Activated B cell treated with CpG ODN at 0.5 μM for 24 hours (primary cell): Measurements from ENCODE around the gene WWOX. TPM values are rescaled to one million over a fixed set of nuclear protein-coding genes. Genes with fewer than 3 reads are reported as not detected.

Experiments used
- ATAC-seq: fragments of 200-7000 bp; cut with Tn5 transposase; one replicate; pipeline ENCODE4 v1.10.0; 2021; ENCODE audit warnings: low read depth, mild to moderate bottlenecking, moderate library complexity
- CTCF ChIA-PET: fragments of 350-600 bp; sonication (Branson Sonifier 250); formaldehyde crosslinking; loops from one replicate; lab custom pipeline; 2021; ENCODE audit warnings: antibody characterized with exemption; lab: Charles Lee
- POLR2A ChIA-PET: fragments of 350-600 bp; sonication (Branson Sonifier 250); formaldehyde crosslinking; loops from one replicate; lab custom pipeline; 2021; ENCODE audit warnings: antibody characterized with exemption; lab: Charles Lee
- DNase-seq: peaks from one replicate; pipeline ENCODE4 v3.0.0; 2022
- H3K27ac Mint-ChIP-seq: one replicate; pipeline ENCODE4 v1.8.0; 2020; ENCODE audit warnings: mixed read lengths
- H3K27me3 Mint-ChIP-seq: one replicate; pipeline ENCODE4 v1.8.0; 2021; ENCODE audit warnings: mixed read lengths
- H3K36me3 Mint-ChIP-seq: one replicate; pipeline ENCODE4 v1.8.0; 2021; ENCODE audit warnings: low read depth, mixed read lengths
- H3K4me1 Mint-ChIP-seq: one replicate; pipeline ENCODE4 v1.8.0; 2021; ENCODE audit warnings: mixed read lengths
- H3K4me3 Mint-ChIP-seq: one replicate; pipeline ENCODE4 v1.8.0; 2020; ENCODE audit warnings: mild to moderate bottlenecking, mixed read lengths
- H3K9me3 Mint-ChIP-seq: one replicate; pipeline ENCODE4 v1.8.0; 2020; ENCODE audit warnings: mixed read lengths
- CTCF ChIP-seq: fragments of 200-600 bp; IDR thresholded peaks from one replicate; pipeline ENCODE4 v1.8.0; 2022; ENCODE audit warnings: antibody characterized with exemption, mild to moderate bottlenecking
- intact Hi-C: fragments of 100-400 bp; cut with micrococcal nuclease; formaldehyde crosslinking; loops from one replicate; pipeline ENCODE4 v1.15.1; 2024
- total RNA-seq: library from RNA; stranded (reverse); gene quantifications from 2 replicates; pipeline ENCODE4 v1.2.3, GENCODE V29; 2022

WWOX gene
- total RNA-seq, 1 donor from 2014 or later = 22.6 TPM

GRCh38 chr16:78659668-78660217 is 560.3 kb downstream of the WWOX start:
- H3K27me3 Mint-ChIP-seq = no peaks in the 10 kb centered on the region
- peaks cover 6% of the 10 kb centered on the region for H3K4me1 Mint-ChIP-seq
- intact Hi-C loops = no loop called here
- no peak for TF ChIP-seq CTCF
- no peak overlapping the region for H3K27ac Mint-ChIP-seq
- no peak for ATAC-seq
- H3K4me3 Mint-ChIP-seq = no peak overlapping the region
- ChIA-PET POLR2A (no interaction called here), CTCF (no interaction called here)
- no peaks in the 10 kb centered on the region for H3K9me3 Mint-ChIP-seq
- no peak for DNase-seq
- H3K36me3 Mint-ChIP-seq = no peaks in the 10 kb centered on the region

- peaks cover 6% of the 10 kb centered on the region for H3K4me1 Mint-ChIP-seq
- H3K27ac Mint-ChIP-seq = no peak overlapping the region
- ChIA-PET POLR2A (no interaction called here), CTCF (no interaction called here)
- H3K9me3 Mint-ChIP-seq = no peaks in the 10 kb centered on the region
- DNase-seq (no peak), ATAC-seq (no peak)
- intact Hi-C loops = no loop called here
- H3K27me3 Mint-ChIP-seq = no peaks in the 10 kb centered on the region
- H3K4me3 Mint-ChIP-seq = no peak overlapping the region
- H3K36me3 Mint-ChIP-seq = no peaks in the 10 kb centered on the region
- TF ChIP-seq CTCF = no peak
Measured at GRCh38 chr16:78660795-78661194, 561.3 kb downstream of the WWOX start.

- CTCF ChIA-PET = no interaction called here
- DNase-seq = no peak
- Mint-ChIP-seq H3K4me3 (no peak overlapping the region), H3K36me3 (no peaks in the 10 kb centered on the region), H3K27ac (no peak overlapping the region), H3K9me3 (no peaks in the 10 kb centered on the region), H3K4me1 (peaks cover 6% of the 10 kb centered on the region), H3K27me3 (no peaks in the 10 kb centered on the region)
- no peak for ATAC-seq
- no peak for TF ChIP-seq CTCF
- intact Hi-C loops = no loop called here
- POLR2A ChIA-PET = no interaction called here
Measured at GRCh38 chr16:78663690-78664089, 564.2 kb downstream of the WWOX start.

GRCh38 chr16:78664811-78665772 is 565.6 kb downstream of the WWOX start:
- Mint-ChIP-seq H3K4me1 (no peaks in the 10 kb centered on the region), H3K27me3 (no peaks in the 10 kb centered on the region), H3K27ac (no peak overlapping the region), H3K36me3 (no peaks in the 10 kb centered on the region), H3K9me3 (no peaks in the 10 kb centered on the region), H3K4me3 (no peak overlapping the region)
- ATAC-seq (no peak), DNase-seq (no peak)
- intact Hi-C loops = no loop called here
- no peak for TF ChIP-seq CTCF
- ChIA-PET POLR2A (no interaction called here), CTCF (no interaction called here)

GRCh38 chr16:78666318-78666717 is 566.9 kb downstream of the WWOX start:
- CTCF ChIA-PET = no interaction called here
- Mint-ChIP-seq H3K4me1 (no peaks in the 10 kb centered on the region), H3K36me3 (no peaks in the 10 kb centered on the region), H3K4me3 (no peak overlapping the region), H3K9me3 (no peaks in the 10 kb centered on the region), H3K27ac (no peak overlapping the region), H3K27me3 (no peaks in the 10 kb centered on the region)
- no peak for TF ChIP-seq CTCF
- intact Hi-C loops = no loop called here
- no peak for DNase-seq
- no peak for ATAC-seq
- POLR2A ChIA-PET = no interaction called here
